GM21786 (cell line): ENCODE results near the gene ALG5.

Experiments
- ATAC-seq: cut with Tn5 transposase; IDR thresholded peaks from one replicate; pipeline ENCODE4 v1.9.1; 2021; ENCODE audit not compliant: unreplicated experiment

Gene ALG5, protein sequence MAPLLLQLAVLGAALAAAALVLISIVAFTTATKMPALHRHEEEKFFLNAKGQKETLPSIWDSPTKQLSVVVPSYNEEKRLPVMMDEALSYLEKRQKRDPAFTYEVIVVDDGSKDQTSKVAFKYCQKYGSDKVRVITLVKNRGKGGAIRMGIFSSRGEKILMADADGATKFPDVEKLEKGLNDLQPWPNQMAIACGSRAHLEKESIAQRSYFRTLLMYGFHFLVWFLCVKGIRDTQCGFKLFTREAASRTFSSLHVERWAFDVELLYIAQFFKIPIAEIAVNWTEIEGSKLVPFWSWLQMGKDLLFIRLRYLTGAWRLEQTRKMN

DNA sequence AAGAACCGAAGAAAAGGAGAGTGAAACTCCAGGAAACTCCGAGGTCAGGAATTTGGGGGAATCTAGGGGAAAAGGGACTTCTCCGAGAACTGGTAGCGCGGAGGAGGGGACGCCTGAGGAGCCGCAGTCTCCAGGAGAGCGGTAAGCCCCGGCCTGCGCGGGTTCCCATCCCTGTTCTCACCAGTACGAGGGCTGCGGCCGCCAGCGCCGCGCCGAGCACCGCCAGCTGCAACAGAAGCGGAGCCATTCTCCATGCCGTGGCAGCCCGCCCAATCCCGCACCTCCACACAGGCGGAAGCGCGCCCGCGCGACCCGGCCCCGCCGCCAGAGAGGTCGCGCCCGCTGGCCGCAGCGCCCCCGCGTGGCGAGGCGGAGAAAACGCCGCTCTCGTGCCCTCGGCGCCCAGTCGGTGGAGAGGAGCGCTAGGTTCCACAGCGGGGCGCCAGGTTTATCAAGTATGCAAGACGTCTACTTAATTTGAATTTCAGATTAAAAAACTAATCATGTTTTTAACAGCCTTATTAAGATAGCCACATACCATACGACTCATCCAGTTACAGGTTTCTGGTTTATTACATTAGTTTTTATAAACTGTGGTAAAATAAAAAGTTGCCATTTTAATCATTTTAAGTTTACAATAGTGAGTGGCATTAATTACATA, at the start of gene ALG5:
Gene ALG5 (minus strand): TSS at position 287 of the 661 bp plus-strand sequence. CDS start 40 bp downstream, at position 247.
- peak; percentile 66 for ATAC-seq

DNA sequence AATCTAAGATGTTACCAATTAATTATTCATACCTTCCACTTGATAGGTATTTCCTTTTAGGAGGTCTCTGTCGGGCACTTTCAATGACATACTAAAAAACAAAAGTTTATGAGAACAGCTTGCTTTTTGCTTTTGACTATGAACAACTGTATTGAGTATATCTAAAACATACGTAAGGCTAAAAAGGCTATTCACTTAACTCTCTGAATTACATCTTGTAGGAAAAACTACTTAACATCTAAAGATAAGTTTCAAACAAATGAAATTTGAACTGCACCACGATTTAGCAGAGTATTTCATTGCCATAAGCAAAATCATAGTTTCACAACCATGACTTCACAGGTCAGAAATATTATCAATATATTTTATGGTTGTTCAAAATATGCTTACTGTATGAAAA, 48.7 kb upstream of the ALG5 start:
- ATAC-seq, result no peak

DNA sequence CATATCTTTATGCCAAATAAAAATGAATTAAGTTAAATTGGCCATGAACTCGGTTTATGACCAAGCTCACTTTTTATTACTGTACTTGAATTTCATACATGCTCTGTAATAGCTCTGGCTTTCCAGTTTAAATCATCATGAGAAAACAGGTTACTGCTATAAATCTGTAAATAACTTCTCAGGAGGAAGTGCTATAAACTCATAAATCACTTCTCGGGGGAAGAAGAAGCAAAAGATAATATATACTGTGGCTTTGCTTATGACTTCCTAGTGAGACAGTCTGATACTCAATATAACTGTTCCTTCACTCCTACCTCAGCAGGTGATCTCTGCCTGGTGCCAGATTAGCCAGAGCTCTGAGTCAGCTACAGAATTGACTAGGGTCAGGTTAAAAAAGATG, 47.9 kb upstream of the ALG5 start:
- ATAC-seq, result no peak

DNA sequence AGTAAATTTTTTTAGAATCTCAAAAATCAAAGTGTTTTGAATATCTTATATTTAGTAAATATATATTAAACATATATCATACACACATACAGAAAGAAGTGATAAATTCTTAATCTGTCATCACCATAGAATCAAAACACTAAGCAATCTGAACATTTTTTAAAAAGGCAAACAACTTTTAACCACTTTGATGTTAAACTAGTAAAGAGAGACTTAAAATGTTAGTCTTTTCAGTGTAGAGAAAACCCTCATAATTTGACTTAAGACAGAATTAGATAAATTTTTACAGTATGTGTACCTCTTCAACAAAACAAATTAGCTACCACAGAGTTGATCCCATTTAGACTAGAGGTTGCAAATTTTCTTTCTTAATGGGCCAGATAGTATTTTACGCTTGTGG, 46.9 kb upstream of the ALG5 start:
- no peak for ATAC-seq

DNA sequence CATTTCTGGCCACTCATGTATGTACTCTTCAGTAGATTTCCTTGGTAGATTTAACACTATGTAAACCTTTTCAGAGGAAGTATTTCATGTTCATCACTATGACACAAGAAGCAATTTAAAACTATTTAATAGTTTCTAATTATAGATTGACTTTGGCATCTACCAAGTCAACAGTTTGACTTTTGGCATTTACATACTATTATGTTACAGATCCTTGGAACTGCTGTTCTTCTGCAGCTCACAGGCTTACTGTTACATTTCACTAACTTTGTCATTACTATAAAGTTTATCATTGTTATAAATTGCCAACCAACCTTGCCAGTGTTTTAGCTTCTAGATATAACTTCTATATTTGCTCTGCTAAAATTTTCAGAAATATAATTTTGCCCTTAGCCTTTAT, 41.6 kb upstream of the ALG5 start:
- ATAC-seq, result no peak

DNA sequence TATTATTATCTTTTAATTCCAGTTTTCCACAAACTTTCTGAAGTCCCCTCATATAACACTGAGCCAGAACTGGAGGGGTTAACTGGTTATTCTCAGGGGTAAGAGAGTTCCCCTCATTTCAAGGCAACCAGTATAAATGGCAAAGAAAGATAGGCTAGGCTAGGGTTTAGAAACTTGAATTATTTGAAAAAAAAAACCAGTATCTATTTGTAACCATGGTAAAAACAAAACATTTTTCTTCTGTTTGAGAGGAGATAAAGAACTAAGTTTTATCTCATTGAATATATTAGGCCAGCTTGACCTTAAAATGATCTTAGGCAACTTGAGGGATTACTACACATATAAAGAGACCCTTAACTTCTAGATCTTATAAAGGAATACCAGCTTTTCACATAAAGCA, 40.8 kb upstream of the ALG5 start:
- ATAC-seq, result no peak

DNA sequence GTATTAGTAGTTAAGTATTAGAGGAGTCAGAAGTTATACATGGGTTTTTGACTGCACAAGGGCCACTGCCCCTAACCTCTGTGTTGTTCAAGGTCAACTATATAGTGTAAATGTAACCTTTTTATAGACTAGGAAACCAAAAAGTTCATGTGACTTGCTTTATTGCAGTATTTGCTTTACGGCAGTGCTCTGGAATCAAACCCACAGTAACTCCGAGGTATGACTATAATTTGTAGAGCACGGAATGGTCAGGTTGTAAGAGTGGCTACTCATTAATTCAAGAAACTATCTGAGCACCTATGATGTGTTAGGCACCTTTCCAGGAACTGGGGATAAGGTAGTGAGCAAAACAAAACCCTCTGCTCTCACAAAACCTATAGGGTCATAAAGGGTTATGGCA, 38.1 kb upstream of the ALG5 start:
- no peak for ATAC-seq

DNA sequence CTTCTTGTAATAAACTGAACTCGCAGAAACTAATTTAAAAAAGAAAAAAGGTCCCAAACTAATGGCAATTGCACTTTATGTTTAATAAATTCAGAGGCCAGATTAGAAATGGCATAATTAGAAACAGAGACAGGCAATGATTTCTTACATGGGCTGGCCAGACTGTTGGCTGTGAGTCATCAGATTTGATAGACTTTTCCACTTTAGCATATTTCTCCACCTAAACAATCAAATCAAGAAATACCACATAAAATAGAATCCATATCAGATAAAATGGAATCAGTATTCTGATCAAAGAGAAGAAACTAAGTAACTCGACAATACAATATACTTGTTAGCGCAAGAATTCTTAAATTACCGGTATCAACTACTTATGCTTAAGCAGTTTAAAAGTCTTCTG, 30.5 kb upstream of the ALG5 start:
- no peak for ATAC-seq

DNA sequence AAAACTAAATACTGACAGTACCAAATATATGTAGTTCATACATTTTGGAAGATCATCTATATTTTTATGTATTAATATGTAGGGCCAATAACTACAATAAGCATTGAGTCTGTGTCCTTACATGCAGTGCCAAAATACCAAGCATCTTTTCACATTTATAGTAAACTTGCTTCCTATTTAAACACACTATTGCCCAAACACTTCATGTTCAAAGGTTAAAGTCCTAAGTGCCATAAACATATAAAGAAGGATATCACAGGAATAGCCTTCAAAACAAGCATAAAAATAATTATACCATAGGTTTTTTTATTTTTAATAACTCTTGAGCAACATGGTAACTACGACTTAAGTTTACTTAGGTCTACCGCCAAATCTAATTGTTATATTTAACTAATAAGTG, 28.5 kb upstream of the ALG5 start:
- no peak for ATAC-seq

DNA sequence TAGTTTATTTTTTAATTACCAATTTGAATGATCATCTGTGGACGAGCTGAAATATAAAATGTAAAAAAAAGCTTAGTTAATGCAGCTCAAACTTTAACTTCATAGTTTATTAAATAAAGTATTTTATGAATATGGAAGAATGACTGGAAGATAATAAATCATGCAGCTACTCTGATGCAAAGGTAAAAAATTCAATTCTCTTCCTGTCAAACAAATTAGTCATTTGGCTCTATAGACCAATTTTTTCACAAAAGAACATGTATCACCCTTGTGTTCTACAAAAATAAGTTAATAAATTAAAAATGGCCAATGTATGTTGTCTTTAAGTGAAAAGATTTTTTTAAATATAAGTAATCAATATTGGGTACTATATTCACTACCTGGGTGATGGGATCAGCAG, 27.6 kb upstream of the ALG5 start:
- ATAC-seq, result no peak

DNA sequence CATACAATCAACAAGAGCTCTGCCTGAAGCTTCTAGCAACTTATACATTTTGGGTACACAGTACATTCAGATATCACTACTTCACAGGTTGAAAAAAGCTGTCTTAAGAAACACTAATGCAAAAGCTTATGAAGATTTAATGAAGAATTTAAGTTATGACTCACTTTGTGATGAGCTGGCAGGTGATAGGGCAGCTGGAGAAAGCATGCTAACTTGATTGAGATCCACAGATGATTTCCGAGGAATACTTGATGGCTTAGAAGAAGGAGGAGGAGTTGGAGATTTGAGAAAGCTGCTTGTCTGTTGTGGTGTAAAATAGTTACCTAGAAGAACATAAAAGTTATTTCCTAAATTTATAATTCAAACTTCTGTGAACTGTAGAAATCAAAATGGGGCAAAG, 24.7 kb upstream of the ALG5 start:
- no peak for ATAC-seq

DNA sequence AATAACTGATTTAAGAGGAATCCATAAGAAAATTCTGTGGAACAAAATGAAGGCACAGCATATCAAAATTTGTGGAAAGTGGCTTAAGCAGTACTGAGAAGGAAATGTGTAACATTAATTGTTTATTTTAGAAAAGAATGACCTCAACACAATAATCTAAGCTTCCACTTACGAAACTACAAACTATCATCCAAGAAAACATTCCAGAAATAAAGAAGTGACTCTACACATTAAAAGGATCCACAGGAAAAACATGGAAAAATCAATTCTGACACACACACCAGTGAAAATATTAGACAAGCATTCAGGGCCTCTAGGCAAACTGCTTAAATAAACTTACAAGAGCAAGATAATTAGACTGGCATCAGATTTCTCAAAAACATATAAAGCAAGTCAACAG, 15.5 kb upstream of the ALG5 start:
- ATAC-seq, result no peak

DNA sequence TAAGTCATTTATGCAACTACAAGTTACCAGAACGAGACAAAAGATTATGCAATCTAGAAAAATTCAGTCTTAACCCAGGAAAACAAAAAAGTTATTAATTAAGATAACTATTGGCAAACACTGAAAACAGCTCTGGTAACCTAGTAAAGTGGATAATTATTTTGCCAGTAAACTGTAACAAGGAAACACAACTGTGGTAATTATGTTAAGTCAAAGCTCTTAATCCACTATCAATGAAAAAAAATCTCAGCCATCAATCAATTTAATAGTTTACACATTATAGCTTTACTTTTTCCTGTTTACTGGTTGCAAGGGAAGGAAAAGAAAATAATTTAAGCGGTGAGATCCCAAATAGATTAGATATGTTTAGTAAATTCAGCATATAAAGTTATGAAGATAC, 12.6 kb upstream of the ALG5 start:
- no peak for ATAC-seq

DNA sequence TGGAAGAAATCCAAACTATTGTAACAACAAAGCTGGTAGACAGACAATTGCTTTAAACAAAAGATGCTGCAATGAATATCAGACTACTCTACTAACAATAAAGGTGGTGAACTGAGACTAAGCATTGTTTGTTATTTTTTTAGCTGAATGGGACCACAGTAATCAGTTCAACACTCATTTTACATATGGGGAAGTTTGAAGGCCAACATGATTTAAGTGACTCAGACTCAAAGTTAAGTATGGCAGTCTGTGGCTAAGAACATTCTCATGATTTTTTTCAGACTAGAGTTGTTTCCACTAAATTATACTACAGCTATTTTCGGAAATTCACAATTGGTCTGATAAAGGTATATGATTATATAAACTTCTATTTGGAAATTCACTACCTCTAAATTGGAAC, 11.9 kb upstream of the ALG5 start:
- no peak for ATAC-seq

DNA sequence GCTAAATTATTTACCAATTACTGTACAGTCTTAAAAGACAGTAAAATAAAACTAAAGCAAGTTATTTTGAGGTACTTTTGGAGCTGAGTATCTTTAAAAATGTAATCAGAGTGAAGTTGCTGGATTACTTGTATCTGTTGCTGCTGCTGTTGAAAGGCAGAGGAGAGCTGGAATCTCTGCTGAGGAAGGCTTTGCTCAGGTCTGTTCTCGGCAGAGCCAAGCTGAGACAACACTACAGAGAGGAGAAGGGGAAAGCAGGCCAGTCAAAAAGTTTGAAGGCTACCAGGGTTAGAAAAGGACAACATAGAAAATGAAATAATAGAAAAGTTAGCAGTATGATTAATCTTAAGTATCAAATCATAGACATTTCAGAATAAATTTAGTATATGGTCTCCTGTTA, 11.3 kb upstream of the ALG5 start:
- ATAC-seq, result no peak

DNA sequence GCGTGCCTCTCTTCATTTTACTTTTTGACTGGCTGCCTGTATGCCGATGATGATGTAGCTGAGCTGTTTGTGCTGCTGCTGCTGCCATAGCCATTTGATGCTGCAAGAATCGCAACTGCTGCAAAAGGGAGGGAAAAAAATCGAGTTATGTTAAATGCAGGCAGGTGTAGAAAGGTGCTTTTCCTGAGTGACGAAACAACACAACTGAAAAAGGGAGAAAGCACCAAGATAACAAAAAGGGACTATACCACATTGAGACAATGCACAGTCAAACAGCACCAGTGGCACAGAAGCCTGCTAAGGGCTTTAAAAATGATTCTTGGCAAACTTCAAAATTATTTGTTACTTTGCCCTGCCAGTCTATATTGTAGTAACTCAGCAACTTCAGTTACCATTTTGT, 10.6 kb upstream of the ALG5 start:
- no peak for ATAC-seq

DNA sequence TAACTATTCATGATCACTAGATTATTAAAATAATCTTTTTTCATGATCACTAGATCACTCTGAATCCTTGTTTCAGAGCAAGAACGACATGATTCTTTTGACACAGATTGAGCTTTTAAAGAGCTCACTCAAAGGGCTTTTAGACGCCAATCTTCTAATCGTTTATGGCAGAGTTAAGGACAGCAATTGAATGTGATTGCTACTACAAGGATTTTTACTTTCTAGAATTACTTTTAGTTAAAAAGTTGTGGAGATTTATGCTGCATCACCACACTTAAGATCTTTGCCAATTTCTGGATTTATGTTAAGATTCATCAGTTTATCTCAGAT, 2.7 kb upstream of the ALG5 start:
- ATAC-seq, result no peak

DNA sequence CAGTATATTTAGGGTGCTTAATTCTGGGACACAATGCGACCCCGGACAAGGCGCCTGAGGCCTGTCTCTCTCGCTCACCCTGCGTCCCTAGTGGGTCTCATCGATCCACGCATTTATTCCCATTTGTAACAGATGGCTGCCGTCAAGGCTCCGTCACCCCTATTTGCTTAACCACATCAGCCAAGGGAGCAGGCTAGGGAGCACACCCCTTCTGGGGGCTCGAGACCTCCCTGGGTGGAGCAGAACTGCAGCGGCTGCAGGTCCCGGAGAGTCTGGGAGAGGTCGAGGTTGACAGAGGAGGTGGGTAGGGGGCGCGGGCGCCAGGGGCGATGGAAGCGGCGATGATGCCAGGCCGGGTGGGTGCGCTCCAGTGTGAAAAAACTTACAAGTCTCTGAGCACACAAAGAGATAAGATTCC, 507 bp downstream of the ALG5 start:
- no peak for ATAC-seq

DNA sequence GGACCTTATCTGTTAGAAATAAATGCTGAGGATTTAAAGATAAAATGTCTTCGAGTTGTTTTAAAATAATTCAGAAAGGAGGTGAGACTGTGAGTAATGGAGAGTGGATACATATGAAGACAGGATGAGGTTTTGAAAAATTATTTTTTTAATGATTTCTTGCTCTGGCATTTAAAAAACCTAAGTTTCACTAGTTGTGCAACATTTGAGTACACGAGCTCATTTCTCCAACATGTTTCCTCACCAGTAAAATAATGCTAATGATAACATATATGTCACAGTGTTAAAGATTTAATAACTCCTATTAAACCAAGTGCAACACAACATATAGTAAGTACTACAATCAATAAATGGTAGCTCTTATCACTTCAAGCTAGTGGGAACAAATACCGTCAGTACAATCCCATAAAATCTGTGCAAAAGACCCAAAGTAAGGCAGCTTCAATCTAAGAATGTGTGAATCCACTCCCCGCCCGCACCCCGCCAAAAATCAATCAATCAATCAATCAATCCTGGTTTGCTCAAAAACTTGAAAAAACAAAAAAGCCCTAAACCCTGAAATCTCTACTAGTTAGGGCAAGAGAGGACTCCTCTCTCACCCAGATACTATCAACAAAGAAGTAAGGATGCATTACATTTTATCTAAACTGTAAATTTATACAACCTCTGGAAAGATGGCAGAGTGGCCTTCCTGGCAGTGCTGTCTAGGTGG, 1.3 kb downstream of the ALG5 start:
- no peak for ATAC-seq

DNA sequence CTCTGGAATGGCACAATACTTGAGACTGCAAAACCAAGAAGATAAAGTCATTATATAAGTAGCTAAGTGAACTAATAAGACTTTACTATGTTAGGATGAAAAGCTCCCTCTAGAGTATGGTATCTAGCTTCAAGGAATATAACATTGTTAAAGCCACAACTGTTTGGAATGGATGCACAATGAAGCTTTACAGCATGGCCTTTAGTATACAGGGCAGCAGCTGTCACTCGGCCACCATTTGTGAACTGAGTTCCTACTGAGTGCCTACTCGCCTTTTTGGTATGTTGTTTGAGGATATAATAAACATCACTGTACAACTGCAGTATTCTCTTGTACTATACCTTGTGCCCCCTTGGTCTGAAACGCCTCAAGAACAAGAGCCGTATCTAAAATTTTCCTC, 6.8 kb downstream of the ALG5 start:
- ATAC-seq, result no peak

DNA sequence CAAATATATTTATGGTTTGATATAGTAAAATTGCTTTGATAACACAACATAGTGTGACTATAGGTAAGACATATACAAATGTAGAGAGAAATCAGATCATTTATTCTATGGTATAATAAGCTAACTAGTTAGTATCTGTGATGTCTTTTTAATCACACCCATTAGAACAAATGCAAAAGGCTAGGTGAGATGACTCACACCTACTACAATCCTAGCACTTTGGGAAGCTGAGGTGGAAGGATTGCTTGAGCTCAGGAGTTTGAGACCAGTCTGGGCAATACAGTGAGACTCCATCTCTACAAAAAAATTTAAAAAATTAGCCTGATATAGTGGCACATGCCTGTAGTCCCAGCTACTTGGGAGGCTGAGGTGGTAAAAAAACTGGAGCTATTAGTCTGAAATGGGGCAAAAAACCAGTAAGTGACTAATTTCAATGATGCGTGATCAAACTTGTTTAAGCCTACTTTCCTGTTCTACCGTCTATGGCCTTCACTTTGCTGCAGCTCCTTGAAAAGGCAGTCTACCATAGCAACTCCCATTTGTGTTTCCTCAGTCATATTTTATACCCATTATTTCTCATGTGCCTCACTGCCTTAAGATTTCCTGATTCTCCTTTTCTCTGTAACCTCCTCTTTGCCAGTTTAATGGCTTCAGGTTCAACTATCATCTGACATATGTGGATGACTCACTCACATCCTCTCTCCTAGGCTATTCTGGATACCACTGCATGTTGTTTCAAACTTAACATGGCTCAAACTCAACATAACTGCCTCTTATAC, 12.5 kb downstream of the ALG5 start:
- ATAC-seq, result no peak
